HUDEP-2 (cell line): ENCODE measurements around the gene KCTD11.
A peak's percentile ranks its signal among the peaks of the same experiment; 100 is the strongest.

Source experiments
- DNase-seq, 76 experiments: peaks; one replicate each; lab custom pipeline; 2025; ENCODE audit not compliant: unreplicated experiment in 76 of 76; lab: John Stamatoyannopoulos, UW

The KCTD11 gene

DNA sequence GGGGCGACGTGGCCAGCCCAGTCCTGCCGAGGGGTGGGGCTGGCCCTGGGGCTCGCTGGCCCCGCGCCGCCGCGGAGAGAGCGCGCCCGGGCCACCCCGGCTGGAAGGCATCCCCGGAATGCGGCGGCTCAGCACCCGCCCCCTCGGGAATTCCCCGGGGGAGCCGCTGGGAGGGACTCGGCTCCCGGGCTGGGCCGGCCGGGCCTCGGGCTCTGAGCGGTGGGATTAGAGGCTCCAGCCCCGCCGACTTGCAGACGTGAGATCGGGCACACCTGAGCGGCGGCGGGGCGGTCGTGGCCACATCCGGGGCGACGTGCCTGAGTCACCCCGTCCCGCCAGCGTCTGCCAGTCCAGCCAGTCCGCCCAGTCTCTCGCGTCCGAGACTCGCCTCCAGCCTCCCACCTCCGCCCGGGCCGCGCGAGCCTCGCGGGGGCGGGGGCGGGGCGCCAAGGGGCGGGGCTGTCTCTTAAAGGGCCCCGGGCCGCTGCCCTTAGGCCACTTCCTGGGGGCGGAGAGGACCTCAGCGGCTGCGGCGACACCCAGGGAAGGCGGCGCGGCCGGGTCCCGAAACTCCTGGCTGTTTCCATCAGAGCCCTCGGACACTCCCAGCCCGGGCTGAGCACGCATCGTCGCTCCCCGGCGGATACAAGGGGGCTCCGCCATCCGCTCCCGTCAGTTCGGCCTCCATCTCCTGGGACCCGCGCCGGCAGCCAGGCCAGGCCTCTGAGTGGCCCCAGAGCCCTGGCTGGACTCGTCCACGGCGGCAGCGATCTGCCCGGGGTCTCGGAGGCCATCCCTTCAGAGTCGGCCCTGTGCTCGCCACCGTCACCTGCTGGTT, at the start of gene KCTD11:
TSS of gene KCTD11 (plus strand) at position 498 of the 838 bp plus-strand sequence.
- peak in 64 of 76 experiments; percentile 22 to 91 (median 75) for DNase-seq

DNA sequence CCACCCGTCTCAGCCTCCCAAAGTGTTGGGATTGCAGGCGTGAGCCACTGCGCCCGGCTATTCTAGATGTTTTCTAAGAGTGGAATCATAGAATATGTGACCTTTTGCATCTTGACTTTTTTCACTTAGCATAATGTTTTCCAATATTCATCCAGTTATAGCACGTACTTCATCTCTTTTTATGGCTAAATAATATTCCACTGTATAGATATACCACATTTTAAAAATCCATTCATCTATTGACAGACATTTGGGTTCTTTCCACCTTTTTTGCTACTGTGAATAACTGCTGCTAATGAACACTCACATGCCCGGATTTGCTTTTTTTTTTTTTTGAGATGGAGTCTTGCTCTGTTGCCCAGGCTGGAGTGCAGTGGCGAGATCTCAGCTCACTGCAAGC, 47.8 kb upstream of the KCTD11 start:
- no peak for DNase-seq

DNA sequence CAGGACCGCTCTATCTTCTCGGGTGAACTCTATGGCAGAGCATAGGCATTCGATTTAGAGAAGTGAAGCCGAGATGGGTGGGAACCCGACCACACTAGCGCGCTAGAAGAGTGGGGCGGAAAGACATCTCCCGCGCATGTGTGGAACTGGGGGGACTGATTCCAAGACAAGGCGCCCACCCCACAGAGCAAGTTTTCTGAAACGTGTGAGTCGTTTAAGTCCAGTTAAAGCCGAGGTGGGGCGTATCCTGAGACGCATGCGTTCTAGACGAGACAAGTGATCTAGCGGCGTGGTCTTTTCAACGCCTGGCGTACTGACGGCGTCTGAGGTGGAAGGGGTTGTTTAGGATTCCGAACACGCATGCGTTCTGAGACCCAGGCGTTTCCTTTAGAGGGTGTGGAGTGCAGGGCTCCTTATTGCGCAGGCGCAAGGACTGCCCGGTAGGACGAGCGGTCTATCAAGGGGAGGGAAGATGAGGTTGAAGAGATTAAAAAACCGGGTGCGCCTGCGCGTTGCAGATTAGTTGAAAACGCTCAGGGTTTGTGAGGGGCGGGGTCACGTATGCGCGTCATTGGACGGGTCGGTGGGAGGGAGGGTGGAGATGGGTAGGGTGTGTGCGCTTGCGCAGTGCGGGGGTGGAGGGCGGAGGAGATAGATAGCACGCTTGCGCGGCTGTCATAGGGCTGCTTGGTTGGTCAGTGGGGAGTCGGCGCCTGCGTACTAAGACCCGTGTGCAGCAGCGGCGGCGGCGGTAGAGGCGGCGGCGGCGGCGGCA, 44.9 kb upstream of the KCTD11 start, which contains the start of gene EIF5A:
TSS of gene EIF5A (plus strand) at position 718 of the 775 bp plus-strand sequence. CDS start 2,008 bp downstream, outside the sequence.
- peak; percentile 33 to 100 (median 99) for DNase-seq

DNA sequence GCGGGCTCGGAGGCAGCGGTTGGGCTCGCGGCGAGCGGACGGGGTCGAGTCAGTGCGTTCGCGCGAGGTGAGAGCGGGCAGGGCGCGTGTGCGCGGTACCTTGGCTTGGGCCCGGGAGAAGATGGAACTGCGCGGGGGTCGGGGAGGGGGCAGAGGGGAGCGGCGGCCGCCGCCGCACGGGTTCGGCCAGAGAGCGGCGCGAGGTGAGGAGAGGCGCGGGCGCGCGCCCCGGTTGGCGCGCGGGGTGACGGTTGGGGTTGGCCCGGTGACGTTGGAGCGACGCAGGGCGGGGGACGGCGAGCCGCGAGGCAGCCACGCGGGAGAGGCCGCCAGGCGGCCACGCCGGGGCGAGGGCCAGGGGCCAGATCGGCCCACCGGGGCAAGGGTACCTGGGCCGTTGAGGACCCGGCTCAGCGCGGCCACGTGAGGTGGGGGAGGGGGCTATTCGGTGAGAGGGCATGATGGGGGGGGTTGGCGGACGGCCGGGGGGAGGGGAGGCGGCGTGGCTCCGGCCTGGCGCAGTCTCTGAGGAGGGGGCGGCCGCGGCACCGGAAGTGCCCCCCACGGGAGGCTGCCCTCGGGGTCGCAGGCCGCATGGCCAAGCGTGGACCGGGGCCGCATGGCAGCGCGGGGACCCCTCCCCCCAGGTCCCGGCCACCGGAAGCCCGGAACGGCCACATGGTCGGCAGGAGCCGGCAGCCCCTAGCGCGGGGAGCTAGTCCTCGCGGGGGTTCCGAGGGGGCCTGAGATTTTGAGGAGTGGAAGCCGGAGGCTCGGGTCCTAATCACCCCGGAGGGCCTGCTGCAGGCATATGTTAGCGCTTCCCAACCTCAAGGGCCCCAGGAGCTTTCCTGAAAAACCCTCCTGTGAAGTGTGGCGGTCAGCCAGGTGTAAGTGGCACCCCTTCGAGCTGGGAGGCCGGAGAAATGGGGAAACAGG, 44.0 kb upstream of the KCTD11 start:
- DNase-seq = peak in 35 of 76 experiments; percentile 7 to 62 (median 34)

DNA sequence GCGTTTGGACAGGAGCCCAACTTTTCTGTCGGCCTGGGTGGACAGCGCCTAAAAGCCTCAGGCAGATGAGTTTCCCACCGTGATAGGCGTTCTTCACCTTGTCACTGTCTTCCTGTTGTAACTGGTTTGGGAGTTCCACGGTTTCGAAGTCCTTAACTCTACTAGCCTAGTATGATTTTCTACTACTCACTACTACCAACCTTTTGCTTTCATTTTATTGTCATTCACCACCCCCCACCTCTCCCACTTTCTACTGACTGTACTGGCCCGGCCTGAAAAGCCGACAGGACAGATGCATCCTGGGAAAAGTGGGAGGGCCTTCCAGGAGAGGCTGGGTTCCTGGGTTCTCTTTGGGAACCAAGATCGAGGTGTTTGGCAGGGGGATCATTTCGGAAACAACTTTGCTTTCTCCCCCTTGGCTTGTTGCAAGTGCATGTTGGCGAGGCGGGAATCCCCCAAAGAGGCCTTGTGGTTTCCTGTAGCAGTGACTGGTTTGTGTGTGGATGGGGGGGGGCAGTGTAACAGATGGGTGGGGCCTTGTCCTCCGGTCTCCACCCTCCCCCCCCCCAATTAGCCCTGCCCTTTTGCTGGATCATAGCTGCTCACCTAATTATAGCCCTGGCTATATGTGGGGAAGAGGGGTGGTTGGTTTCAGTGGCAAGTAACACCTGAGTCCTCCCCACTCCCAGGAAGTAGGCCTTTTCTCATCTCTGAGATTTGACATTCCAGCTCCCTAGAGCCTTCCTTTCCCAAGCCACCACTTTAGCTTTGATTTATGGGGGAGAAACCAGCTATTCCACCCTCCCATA, 43.1 kb upstream of the KCTD11 start:
- DNase-seq = peak in 65 of 76 experiments; percentile 32 to 86 (median 69)

DNA sequence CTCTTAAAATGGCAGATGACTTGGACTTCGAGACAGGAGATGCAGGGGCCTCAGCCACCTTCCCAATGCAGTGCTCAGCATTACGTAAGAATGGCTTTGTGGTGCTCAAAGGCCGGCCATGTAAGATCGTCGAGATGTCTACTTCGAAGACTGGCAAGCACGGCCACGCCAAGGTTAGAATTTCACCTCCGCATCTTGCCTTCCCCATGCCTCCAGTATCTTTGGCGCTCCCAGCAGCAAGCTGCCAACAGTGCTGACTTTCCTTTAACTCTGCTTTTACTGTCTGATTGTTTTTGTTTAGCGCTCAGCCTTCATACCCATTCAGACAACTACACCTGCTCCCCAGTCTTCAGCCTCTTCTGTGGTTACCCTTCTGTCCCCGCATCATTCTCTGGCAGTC, 42.3 kb upstream of the KCTD11 start:
- no peak for DNase-seq

DNA sequence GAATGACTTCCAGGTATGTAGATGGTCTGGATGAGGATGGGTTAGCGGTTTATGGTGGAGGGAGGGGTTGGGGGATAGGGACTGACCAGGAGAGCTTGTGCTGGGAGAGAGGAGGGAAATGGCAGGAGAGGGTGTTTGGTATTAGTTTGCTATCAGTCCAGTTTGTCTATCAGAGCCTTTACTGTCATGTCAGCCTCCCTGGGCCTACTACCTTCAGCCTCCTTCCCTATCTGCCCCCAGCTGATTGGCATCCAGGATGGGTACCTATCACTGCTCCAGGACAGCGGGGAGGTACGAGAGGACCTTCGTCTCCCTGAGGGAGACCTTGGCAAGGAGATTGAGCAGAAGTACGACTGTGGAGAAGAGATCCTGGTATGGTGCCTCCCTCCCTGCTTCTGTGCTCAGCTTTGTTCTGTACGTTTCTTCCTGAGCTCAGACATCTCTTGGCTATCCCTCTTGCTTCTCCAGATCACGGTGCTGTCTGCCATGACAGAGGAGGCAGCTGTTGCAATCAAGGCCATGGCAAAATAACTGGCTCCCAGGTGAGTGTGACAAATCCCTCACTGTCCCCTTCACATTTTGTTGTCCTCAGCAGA, 40.8 kb upstream of the KCTD11 start:
- DNase-seq = no peak

DNA sequence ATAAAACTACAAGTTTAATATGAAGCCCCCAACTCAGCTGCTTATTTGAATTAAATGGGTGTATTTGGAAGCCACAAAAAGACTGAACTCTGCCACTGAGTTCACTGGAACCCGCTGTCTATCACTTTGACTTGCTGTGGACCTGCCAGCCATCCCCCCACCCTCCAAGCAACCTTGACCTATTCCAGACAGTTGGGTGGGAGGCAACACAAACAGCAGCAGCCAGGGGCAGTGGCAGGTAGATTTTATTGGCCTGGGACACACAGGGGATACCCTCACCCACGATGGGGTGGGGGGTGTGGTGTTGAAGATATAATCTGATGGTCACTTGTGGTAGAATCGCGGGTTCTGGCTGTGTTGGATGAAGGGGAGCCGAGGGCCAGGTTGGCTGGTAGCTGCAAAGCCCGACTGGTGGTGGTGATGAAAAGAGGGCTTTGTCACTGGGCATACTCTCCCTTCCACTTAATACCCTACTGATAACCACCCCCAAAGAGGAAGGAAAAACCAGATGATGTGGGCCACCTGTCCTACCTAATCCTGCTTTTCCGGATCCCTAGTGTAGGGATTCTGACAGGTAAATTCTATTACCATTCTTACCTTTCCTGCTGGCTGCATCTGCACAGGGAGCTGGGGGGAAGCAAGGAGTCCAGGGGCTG, 39.4 kb upstream of the KCTD11 start:
- peak in 1 of 76 experiments; percentile 27 for DNase-seq

DNA sequence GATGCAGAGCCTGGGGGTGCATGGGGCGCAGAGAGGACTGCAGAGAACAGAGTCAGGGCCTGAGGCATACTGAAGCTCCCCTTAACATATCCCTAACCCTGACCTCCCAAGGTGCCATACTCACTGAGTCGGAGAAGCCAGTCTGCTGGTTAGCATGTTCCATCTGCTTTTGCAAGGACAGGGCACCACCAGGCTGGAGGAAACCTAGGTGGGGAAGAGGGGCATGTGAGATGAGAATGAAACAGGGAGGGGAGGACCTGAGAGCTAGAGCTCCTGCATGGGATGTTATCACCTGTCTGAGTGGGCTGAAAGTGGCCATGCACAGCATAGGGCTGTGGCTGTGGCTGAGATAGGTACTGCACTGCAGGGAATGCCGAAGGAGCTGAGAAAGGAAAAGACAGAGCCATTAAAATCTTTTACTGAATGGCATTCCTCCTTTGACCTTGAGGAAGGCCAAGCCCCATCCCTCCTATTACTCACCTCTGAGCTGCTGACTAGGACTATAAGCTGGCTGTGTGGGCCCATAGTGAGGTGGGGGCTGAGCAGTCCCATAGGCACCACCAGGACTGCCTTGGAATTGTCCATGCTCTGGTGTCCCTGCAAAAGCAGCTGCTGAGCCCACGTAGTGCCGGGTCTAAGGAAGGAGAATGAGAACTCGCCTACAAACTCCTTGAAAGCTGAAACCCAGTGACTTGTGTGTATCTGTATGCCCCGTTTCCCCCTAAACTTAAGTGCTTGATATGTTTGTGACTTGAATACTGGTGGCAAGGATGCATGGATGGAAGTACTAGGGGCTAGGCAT, 38.7 kb upstream of the KCTD11 start:
- peak in 13 of 76 experiments; percentile 8 to 36 (median 20) for DNase-seq

DNA sequence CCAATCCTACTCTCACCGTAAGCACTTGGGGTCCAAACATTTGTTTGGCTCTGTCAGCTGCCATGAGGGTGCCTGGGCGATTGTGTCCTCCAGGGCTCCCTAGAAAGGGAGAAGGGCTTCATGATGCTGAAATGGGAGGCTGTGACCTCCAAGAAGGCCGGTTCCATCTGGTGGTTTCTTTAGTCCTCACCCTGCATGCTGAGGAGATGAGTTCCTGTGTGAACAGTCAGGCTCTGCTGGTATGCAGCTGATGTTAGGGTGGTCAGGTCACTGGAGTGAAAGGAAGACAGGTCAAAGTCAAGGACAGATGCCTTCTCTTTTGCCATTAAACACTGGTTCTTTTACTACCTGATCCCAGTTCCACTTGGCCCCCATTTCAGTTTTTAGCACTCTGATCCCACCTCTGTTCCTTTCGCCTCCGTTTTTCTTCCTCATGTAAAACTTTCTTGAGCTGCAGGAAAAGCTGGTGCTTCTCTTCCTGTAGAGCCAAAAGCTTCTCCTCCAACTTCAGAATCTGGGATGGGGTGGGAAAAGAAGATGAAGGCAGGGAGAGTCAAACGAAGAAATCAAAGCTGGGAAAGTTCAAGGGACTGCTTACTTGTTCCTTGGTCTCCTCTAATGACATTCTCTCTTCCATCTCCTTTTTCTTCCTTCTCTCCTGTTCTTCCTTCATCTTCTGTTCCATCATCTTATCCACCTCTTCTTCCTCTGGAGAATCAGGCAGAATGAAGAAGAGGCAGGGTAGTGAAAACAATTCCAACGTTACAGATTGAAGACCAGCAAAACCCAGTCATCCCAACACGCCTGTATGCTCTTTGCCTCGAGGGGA, 37.9 kb upstream of the KCTD11 start:
- DNase-seq = peak in 5 of 76 experiments; percentile 13 to 28 (median 23)

DNA sequence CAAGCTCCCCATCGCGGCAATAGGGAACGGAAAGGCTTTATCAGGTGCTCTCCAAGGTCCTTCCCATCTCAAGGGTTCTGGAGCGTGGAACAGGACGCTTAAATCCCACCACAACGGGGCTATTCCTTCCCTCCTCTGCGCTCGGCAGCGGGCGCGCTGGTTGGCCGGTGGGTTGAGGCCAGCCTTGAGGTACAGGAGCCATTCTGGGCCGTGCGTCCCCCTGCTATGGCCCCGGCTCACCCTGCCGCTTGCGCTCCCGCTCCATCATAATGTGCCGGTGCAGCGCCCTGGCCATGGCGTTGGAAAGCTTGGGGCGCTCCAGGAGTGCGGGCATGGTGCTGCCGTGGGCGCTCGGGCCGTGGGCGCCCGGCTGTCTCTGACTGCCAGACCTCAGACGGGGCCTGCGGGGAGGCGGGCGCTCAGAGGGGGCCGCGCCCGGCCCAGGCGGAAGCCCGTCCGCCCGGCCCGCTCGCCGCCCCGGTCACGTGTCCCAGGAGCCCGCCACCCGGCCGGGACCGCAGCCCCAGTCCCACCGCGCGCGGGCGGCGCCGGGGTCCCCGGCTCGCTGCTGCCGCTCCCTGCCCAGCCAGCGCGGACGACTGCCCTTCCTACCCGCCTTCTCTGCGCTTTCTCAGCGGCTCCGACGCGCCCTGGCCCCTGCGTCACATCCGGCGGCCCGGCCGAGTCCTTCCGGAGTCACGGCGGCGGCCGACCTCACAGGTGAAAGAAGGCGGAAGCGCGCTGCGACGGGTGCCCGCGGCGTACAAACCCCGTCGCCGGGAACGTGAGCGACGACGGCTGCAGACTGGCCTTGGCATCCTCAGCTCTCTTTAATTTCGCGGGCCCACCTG, 37.0 kb upstream of the KCTD11 start, which contains the start of gene GPS2:
TSS of gene GPS2 (minus strand) at position 642 of the 851 bp plus-strand sequence. CDS start at position 334, 308 bp downstream.
- peak in 66 of 76 experiments; percentile 35 to 89 (median 77) for DNase-seq

DNA sequence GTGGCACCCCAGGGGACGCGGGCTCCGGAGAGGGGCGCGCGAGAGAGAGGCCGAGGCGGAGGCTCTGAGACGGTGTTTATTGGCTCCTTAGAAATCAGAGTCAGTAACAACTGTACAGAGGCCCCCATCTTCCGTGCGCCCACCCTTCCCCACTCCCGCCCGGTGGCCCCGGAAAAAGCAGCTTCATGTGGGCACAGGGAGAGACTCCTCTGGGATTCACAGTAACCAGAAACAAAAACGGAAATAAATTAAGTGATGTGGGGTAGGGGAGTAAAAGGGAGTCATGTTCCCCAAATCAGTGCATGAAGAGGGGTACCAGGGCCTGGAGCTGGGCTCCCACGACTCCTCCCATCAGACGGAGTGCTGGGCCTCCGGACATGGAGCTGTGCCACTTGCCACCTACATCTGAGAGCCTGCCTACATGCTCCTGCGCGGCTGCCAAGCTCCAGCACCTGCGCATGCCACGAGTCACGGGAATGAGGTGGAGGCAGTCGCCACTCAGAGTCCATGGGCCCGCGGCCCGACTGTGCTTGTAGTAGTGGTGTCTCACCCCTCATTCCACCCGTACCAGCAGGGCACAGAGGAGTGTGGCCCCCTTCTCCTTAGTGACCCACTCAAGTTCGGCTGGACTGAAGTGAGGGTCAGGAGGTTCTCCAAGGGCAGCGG, 36.3 kb upstream of the KCTD11 start:
- no peak for DNase-seq

DNA sequence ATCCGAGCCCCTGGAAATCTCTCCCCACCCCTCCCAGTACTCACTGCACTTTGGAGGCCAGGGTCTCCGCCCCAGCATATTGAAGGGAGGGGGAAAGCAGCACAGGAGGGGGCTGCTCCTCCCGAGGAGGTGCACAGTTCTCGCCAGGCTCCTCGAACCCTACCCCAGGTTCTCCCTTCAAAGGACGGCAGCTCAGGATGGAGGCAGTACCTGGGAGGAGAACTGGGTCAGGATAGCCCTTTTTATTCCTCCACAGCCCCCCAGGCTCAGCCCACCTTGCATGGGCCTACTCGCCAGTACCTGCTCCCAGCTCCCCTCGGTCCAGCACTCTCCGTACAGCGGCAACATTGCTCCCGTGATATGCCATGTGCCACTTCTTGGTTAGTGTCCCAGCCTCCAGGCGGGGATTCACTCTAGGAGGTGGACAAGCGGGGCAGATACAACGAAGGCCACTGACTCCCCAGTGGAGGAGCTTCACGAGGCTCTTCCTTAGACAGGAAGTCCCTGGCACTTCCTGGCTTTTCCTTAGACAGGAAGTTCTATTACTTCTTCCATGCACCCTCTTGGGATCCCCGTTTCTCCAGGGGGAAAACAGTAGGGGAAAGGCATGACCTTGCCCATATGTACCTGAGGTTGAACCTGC, 34.7 kb upstream of the KCTD11 start:
- DNase-seq = no peak

DNA sequence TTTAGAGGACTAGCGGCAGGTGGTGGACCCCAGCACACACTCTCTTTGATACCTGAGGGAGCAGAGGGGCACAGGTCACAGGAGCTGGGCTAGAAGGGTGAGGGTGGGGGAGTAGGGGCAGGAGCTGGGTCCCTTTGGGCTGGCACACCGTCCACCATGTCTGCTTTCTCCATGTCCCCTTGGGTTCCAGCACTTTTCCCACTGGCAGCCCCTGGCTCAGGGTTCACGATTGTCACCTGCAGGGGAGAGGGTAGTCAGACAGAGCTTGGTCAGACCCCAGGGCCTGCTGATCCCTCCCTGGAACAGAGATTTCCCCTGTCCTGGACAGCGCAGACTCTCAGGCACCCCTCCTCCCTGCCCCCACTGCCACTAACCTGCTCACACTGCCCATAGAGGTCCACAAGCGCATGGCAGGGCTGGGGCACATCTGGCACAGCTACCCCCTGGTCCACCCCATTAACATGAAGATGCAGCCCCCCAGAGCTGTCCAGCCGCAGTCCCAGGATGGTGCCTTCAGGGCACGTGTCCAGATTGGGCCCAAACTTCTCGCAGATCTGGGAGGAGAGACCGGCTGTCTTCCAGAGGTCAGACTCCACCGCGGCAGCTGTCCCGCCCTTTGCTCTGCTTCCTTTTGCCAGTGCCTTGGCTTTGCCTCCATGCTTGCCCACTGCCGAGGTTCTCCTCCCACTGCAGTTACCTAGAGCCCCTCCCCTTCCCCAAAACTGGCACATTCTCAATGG, 33.7 kb upstream of the KCTD11 start:
- no peak for DNase-seq
